GM18909 (cell line): Measurements from ENCODE around the gene ROBO2.

ENCODE experiments used
- ATAC-seq: cut with Tn5 transposase; IDR thresholded peaks from one replicate; pipeline ENCODE4 v1.9.1; 2021; ENCODE audit warnings: mild to moderate bottlenecking; ENCODE audit not compliant: unreplicated experiment, poor library complexity

The ROBO2 gene

GRCh38 chr3:77096966-77097890, 57.3 kb downstream of the ROBO2 start:
- no peak for ATAC-seq

GRCh38 chr3:77102951-77103769, 63.3 kb downstream of the ROBO2 start:
- no peak for ATAC-seq

GRCh38 chr3:77122652-77123051, 82.8 kb downstream of the ROBO2 start:
- no peak for ATAC-seq

- ATAC-seq, result no peak
Observed at GRCh38 chr3:77125966-77126365, 86.1 kb downstream of the ROBO2 start.

- ATAC-seq, result no peak
Observed at GRCh38 chr3:77134769-77135168, 94.9 kb downstream of the ROBO2 start.

- no peak for ATAC-seq
Observed at GRCh38 chr3:77137559-77137958, 97.7 kb downstream of the ROBO2 start.

GRCh38 chr3:77139624-77140023, 99.7 kb downstream of the ROBO2 start:
- no peak for ATAC-seq

- ATAC-seq, result no peak
Observed at GRCh38 chr3:77141423-77141822, 101.5 kb downstream of the ROBO2 start.

GRCh38 chr3:77142578-77142977, 102.7 kb downstream of the ROBO2 start:
- ATAC-seq, result no peak

- ATAC-seq, result no peak
Observed at GRCh38 chr3:77146004-77146403, 106.1 kb downstream of the ROBO2 start.

GRCh38 chr3:77147836-77148578, 108.1 kb downstream of the ROBO2 start:
- ATAC-seq, result no peak

- ATAC-seq, result no peak
Observed at GRCh38 chr3:77149382-77149781, 109.5 kb downstream of the ROBO2 start.

- no peak for ATAC-seq
Observed at GRCh38 chr3:77150028-77150427, 110.1 kb downstream of the ROBO2 start.

- no peak for ATAC-seq
Observed at GRCh38 chr3:77150759-77151158, 110.9 kb downstream of the ROBO2 start.

- no peak for ATAC-seq
Observed at GRCh38 chr3:77158730-77159581, 119.1 kb downstream of the ROBO2 start.

GRCh38 chr3:77160931-77161497, 121.1 kb downstream of the ROBO2 start:
- no peak for ATAC-seq

GRCh38 chr3:77169823-77170222, 129.9 kb downstream of the ROBO2 start:
- ATAC-seq, result no peak

- ATAC-seq, result no peak
Observed at GRCh38 chr3:77171026-77171425, 131.1 kb downstream of the ROBO2 start.

GRCh38 chr3:77179762-77180161, 139.9 kb downstream of the ROBO2 start:
- no peak for ATAC-seq
